Panc1 (cell line): ENCODE measurements around the gene LY86. TPM values are rescaled to one million over a fixed set of nuclear protein-coding genes. Genes with fewer than 3 reads are reported as not detected.

Experiments
- ATAC-seq: fragments of 200-7000 bp; cut with Tn5 transposase; 2 replicates; pipeline ENCODE4 v1.9.1; 2020; ENCODE audit warnings: mild to moderate bottlenecking, moderate library complexity
- BruUV-seq: library from RNA; stranded (reverse); fragments of 400-500 nt; replicated peaks from 2 replicates; lab custom pipeline; 2021; lab: Mats Ljungman, UMichigan
- CTCF ChIA-PET: fragments of 300-600 bp; sonication (Branson Sonifier 250); formaldehyde crosslinking; loops from one replicate; lab custom pipeline; 2022; ENCODE audit warnings: antibody characterized with exemption; lab: Charles Lee
- POLR2A ChIA-PET: fragments of 300-600 bp; sonication (Branson Sonifier 250); formaldehyde crosslinking; loops from one replicate; lab custom pipeline; 2022; ENCODE audit warnings: antibody characterized with exemption; lab: Charles Lee
- DNase-seq: peaks from one replicate; pipeline ENCODE4 v3.0.0-alpha.2; 2010; ENCODE audit warnings: low read depth, low spot score
- H3K27ac ChIP-seq: 2 replicates; pipeline ENCODE4 v1.5.1; 2011; ENCODE audit warnings: mild to moderate bottlenecking, low read length, inconsistent platforms
- H3K27me3 ChIP-seq: fragments of 200-500 bp; sonication (Bioruptor generic); 2 replicates; pipeline ENCODE4 v1.6.0; 2014; ENCODE audit warnings: low read length, inconsistent platforms; ENCODE audit not compliant: control insufficient read depth, insufficient read depth
- H3K36me3 ChIP-seq: fragments of 200-500 bp; sonication (Bioruptor generic); 2 replicates; pipeline ENCODE4 v1.5.1; 2014; ENCODE audit warnings: inconsistent platforms, mild to moderate bottlenecking, low read length, moderate library complexity; ENCODE audit not compliant: control insufficient read depth, insufficient read depth
- H3K4me1 ChIP-seq: 2 replicates; pipeline ENCODE4 v1.5.1; 2011; ENCODE audit warnings: inconsistent platforms, mild to moderate bottlenecking, low read length, moderate library complexity; ENCODE audit not compliant: control insufficient read depth, insufficient read depth
- H3K4me3 ChIP-seq, 2 experiments: 2 replicates each; pipeline ENCODE4 v1.5.1; 2011 to 2012; ENCODE audit warnings: low read depth in 2 of 2, low read length in 2 of 2, mild to moderate bottlenecking in 2 of 2, inconsistent platforms in 1 of 2, moderate library complexity in 1 of 2
- H3K9me3 ChIP-seq: fragments of 200-500 bp; sonication (Bioruptor generic); 2 replicates; pipeline ENCODE4 v1.5.1; 2014; ENCODE audit warnings: low read depth, mild to moderate bottlenecking, inconsistent platforms, low read length, moderate library complexity; ENCODE audit not compliant: control insufficient read depth, insufficient read depth
- CTCF ChIP-seq: fragments of 450-650 bp; IDR thresholded peaks from 2 replicates; pipeline ENCODE4 v1.5.1; 2017; ENCODE audit warnings: mild to moderate bottlenecking
- POLR2AphosphoS5 ChIP-seq: IDR thresholded peaks from 2 replicates; pipeline ENCODE4 v1.6.1; 2012; ENCODE audit warnings: mild to moderate bottlenecking, low read depth, low read length, moderate library complexity
- REST ChIP-seq, 2 experiments: IDR thresholded peaks; 2 replicates each; pipeline ENCODE4 v1.6.1; 2011 to 2012; ENCODE audit warnings: low read depth in 2 of 2, control low read depth in 1 of 2, low read length in 1 of 2, mild to moderate bottlenecking in 1 of 2, moderate library complexity in 1 of 2; ENCODE audit not compliant: insufficient read depth in 1 of 2
- SIN3A ChIP-seq: IDR thresholded peaks from 2 replicates; pipeline ENCODE4 v1.6.1; 2012; ENCODE audit warnings: low read depth, mild to moderate bottlenecking, low read length, moderate library complexity, borderline replicate concordance; ENCODE audit not compliant: insufficient read depth
- TCF7L2 ChIP-seq: IDR thresholded peaks from 2 replicates; pipeline ENCODE4 v1.6.1; 2011; ENCODE audit warnings: mild to moderate bottlenecking, low read depth, low read length, inconsistent platforms
- in situ Hi-C: cut with HindIII; loops from 2 replicates; pipeline ENCODE4 v1.10.0; 2016; ENCODE audit warnings: low sequenced_read_pairs, low pct_unique_long_range_greater_than_20kb
- intact Hi-C: fragments of 100-400 bp; cut with micrococcal nuclease; formaldehyde crosslinking; loops from one replicate; pipeline ENCODE4 v1.10.0; 2022; ENCODE audit not compliant: unreplicated experiment
- total RNA-seq: library from RNA; stranded (reverse); gene quantifications from one replicate; pipeline ENCODE4 v1.2.1, GENCODE V29; 2021; ENCODE audit not compliant: unreplicated experiment

Gene LY86
- total RNA-seq, 1 experiment from 2014 or later, result not detected

DNA sequence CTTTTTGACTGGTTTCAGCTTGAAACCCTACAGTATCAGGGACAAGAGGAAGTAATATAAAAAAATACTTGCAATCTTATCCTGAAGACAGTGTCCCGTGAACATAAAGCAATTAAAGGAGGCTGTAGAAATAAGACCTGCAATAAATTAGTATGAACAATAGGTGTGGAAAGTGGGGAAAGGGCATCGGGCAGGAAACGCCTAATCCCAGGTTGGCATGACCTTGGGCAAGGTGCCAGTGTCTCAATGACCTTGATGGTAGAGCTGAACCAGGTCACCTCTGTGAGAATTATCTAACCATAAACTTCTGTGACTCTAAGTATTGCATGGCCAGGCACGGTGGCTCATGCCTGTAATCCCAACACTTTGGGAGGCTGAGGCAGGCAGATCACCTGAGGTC is 115.2 kb downstream of the LY86 start:
- TF ChIP-seq TCF7L2 (no peak), SIN3A (no peak), REST (IDR thresholded peaks at IDR 0.05; ENCODE audit: insufficient read depth in 1 of 2, low read depth in 2 of 2, low read length in 1 of 2) (no peak), POLR2AphosphoS5 (no peak), CTCF (no peak)
- Histone ChIP-seq H3K4me1 (no peaks in the 10 kb centered on the region), H3K27ac (no peak overlapping the region), H3K4me3 (no peak overlapping the region), H3K36me3 (no peaks in the 10 kb centered on the region), H3K27me3 (no peaks in the 10 kb centered on the region), H3K9me3 (no peaks in the 10 kb centered on the region)
- DNase-seq (no peak), ATAC-seq (no peak)
- ChIA-PET CTCF (no interaction called here), POLR2A (no interaction called here)
- in situ Hi-C loops (no loop called here), intact Hi-C loops (no loop called here)
- no TSS peak for BruUV-seq
